ENCODE measurements around the gene TM4SF18.
A peak's percentile ranks its signal among the peaks of the same experiment; 100 is the strongest.

Gene TM4SF18

DNA sequence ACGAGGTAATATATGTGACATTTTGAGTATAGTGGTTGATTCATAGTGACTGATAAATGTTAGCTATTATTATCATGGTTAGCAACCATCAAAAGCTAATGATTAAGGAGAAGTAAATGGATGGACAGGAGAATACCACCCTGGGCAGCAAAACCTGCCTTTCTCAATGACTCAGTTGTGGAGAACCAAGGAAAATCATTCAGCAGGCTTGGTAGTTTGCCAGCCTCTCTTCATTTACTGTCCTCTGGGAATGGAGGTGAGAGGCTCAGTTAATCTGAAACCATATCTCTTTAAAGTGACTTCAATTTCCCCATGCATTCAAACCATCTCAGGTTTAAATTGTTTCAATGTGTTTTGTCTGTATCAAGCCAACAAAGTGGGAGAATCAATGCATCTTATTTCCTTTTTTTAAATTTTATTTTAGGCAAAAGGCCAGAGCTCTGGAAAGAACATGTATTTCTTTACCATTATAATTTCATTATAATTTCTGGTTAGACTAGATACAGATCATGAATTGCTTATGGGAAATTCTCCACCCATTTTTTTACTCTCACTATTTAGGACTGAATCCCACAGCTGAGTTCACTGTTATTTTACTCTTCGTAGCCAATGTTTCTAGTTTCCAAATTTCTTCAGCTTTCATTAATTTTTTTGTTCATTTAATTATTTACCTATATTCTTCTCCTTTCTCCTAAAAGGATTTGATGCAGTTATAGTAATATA, 2.7 kb downstream of the TM4SF18 start:
- no peak for DNase-seq (ENCODE audit: low read depth)

DNA sequence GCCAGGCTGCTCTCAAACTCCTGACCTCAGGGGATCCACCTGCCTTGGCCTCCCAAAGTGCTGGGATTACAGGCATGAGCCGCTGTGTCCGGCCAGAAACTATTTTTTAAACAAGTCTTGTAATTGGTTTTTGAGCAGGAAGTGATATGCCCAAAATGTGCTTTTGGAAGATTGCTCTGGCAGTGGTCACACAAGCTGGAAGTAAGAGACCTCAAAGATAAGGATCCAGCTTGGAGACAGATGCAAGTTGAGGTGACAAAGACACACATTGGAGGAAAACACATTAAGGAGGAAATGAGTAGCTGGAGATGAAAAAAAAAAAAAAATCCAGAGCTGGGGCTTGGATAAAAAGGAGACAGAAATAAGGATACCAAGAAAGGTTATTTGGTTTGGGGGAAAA, 6.3 kb downstream of the TM4SF18 start:
- DNase-seq (ENCODE audit: low read depth) = no peak

DNA sequence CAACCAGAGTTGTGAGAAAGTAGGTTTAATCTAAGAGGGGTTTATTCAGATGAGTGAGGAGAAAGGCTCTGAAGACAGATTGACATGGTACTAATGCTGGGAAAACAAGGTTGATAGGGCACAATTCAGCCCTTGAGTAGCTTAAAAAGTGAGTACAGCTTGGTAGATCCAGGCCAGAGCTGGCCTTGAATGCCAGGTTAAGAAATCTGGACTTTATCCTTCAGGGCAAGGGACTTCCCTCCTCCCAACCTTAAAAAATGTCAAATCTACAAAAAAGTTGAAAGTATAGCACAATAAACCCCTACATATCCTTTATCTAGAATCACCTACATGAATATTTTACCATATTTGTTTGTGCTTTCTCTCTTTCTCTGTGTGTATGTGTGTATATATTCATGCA, 7.9 kb downstream of the TM4SF18 start:
- no peak for DNase-seq (ENCODE audit: low read depth)

DNA sequence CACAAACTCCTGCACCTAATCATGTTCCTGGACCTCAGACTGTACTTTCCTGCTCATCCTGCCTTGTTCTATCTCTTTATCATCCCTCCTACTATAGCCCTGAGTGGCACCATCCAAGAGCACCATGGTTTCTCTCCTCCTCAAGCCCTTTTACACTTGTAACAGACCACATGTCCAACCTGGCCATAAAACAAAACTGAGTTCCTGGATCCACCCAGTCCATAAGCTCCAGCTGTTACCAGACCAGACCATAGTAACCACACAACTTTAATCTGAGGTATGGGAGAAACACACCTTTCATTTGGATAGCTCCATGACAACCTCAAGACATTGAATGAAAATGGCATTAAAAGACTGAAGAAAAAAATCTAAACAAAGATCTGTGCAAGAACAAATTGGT, 9.1 kb downstream of the TM4SF18 start:
- no peak for DNase-seq (ENCODE audit: low read depth)

DNA sequence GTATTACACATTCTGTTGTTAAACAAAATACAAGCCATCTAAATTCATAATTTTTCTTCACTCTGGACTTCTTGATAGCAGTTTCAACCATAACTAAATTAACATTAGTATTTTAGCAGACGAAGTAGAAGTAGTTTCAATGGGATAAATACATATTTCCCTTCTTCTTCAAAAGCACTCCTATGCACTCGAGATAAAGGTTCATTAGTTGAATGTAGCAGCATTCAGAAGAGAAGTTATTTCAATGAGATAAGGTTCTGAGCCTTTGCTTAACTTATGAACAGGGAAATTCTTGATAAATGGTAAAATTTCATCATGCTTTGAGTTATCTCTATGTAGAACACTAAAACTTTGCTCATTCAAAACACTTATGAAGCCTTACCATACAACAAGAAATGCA, 11.8 kb downstream of the TM4SF18 start:
- no peak for DNase-seq (ENCODE audit: low read depth)

DNA sequence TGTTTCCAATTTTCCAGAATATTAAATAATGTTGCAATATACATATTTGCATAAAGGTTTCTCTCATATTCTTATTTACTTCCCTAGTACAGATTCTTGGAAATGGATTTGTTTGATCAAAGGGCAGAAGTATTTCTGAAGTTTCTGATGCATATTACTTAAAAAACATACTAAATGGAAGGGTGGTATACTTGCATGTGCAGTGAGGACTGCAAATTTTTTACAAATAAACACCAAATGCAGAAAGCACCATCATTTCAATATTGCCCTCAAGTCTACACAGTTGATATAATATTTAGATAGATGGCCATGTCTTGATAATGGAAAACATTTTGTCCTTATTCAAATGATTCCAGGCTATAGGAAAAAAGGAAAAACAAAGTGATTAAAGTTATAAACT, 12.3 kb downstream of the TM4SF18 start:
- no peak for DNase-seq (ENCODE audit: low read depth)

DNA sequence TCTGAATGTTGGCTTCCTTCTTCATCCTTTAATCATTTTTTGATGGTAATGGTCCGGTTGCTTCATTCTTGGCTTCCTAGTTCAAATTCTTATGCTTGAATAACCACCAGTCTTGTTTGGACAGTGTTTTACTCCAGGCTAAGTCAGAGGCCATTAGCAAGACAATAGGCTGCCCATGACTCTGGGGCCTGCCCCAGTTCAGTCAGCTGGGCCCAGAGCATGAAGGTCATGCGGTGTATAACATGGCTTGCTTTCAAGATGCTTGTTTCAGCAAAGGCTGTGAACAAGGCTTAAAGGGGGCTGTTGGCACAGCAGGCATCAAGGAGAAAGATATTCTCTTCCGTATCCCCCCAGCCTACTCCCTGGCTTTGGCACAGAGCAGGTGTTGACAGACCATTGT, 13.7 kb downstream of the TM4SF18 start:
- DNase-seq (ENCODE audit: low read depth) = peak; percentile 71

DNA sequence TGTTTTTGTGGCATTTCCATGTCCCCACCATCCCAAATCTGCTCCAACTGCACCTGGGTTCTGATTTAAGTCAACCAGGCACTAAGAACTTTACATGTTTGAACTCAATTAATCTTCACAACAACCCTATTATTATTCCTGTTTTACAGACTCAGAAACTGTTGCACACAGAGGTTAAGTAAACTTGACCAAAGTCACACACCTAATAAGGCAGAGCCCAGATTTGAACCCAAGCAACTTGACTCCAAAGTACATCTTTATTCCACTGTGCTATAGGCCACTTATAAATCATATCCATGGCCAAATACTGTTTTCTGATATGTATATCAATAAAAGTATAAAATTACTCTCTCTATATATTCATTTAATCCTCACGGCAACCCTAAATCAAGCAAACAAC, 16.4 kb downstream of the TM4SF18 start:
- DNase-seq (ENCODE audit: low read depth) = no peak

DNA sequence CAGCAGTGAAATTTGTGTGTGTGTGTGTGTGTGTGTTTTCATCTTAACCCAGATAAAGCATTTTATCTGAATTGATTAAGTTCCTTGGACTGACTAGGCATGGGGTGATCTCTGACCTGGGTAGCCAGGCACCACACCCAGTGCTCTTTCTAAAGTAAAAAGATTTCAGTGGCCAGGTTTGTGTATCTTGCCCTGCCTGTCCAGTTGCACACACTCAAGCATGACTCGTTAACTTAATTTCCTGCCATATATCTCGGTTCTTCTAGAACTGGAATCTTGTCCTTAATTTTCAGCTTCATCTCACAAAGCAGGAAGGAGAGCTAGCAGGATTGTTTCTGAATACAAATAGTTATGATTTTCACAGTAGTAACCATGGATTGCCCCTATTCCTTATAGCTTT, 17.0 kb downstream of the TM4SF18 start:
- DNase-seq (ENCODE audit: low read depth) = no peak

DNA sequence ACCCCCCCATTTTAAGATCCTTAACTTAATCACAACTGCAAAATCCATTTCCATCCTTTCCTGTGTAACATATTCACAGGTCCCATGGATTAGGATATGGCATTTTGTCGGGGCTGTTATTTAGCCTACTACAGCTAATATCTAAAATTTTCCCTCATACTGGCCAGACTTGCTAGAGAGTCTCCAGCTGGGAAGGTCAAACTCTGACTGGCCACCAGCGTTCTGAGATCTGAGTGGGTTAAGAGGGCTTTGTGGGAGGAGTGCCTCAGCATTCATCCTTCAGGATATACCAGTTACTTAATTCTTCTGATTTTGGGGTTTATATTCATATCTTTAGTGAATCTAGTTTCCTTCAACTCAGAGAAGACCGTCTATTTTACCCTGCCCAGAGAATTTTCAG, 17.7 kb downstream of the TM4SF18 start:
- no peak for DNase-seq (ENCODE audit: low read depth)

DNA sequence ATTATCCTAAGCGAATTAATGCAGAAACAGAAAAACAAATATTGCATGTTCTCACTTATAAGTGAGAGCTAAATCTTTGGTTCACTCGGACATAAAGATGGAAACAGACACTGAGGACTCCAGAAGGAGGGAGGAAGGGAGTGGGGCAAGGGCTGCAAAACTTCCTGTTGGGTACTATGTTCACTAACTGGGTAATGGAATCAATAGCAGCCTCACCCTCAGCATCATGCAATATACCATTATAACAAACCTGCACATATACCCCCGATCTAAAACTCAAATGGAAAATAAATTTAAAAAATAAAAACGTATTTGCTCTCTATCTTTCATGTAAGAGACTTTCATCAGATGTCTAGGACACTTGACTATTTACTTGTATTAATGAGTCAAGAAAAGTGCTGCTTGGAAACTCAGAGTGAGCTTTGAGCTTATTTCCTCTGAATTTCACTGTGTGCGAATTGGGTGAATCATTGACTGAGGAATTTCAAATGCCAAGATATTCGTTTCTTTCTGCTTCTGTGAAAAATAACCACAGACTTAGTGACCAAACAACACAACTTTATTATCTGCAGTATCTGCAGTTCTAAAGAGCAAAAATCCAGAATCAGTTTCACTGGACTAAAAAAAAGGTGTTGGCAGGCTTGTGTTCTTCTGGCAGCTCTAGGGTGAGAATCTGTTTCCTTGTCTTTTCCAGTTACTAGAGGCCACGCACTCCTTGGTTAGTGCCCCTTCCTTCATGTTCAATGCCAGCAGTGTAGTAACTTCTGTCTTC, 18.4 kb downstream of the TM4SF18 start:
- peak; percentile 80 for DNase-seq (ENCODE audit: low read depth)

DNA sequence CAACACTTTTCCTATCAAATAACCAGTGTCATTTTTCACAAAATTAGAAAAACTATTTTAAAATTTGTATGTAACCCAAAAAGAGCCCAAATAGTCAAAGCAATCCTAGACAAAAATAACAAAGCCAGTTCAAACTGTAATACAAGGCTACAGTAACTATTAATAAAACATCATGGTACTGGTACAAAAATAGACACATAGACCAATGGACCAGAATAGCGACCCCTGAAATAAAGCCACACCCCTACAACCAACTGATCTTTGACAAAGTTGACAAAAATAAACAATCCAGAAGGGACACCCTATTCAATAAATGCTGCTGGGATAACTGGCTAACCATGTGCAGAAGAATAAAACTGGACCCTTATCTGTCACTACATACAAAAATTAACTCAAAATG, 19.9 kb downstream of the TM4SF18 start:
- no peak for DNase-seq (ENCODE audit: low read depth)

DNA sequence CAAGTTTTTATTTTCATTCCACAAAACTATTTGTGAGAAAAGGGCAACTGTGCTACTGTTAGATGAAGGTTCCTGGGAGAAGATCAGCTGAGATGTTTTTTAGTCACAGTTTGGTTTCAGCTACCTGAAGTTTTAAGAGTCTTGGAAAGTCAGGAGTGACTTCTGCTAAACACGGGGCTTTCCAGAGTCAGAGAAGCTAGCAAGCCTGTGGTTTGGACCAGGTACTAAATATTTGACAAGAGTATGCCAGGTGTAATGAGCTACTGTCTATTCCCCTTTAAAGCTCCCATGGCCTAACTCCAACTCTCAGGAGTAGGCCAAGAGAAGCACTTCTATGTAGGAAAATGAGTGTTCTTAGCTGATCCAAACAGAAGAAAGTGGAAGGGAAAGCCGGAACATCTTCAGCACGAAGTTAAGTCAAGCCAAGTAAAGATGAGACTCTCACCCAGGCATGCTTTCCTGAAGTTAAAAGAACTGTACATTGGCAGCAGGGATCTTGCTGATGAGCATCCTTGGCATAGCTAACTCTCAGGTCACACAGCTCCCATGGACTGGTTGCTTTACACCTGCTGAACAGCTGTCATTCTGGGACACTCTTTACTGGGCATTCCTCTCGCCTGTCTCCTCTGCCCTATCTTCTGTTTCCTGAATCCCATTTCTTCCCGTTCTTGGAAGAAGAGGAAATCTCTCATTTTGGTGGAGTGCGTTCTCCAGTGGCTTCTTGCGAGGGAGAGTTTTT, 22.5 kb downstream of the TM4SF18 start:
- no peak for DNase-seq (ENCODE audit: low read depth)

DNA sequence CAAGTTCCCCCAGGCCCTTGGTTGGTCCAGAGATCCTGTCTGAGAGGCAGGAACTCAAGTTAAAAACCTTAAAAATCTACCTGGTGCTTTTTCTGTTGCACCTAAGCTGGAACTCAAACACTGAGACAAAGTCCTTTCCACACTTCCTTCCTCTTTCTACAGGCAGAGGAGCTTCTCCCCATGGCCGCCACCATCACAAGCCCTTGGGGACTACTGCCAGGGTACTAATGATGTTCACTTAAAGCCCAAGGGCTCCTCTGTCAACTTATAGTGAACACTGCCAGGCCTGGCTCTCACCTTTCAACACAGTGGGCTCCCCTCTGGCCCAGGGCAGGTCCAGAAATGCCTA, 26.0 kb downstream of the TM4SF18 start:
- DNase-seq (ENCODE audit: low read depth) = no peak

DNA sequence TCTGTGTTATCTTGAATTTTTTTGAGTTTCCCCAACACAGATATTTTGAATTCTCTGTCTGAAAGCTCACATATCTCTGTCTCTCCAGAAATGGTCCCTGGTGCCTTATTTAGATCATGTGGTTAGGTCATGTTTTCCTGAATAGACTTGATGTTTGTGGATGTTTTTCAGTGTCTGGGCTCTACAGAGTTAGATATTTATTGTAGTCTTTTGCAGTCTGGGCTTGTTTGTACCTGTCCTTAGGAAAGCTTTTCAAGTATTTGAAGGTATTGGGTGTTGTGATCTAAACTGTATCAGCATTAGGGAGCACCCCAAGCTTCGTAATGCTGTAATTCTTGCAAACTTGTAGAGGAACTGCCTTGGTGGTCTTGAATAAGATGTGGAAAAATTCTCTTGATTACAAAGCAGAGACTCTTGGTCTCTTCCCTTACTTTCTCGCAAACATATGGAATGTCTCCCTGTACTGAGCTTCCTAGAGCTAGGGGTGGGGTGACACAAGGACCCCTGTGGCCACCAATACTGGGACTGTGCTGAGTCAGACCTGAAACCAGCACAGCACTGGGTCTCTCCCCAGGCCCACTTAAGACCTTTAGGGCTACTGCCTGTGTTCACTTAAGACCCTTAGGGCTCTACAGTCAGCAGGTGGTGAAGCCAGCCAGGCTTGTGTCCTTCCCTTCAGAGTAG, 26.5 kb downstream of the TM4SF18 start:
- DNase-seq (ENCODE audit: low read depth) = no peak

DNA sequence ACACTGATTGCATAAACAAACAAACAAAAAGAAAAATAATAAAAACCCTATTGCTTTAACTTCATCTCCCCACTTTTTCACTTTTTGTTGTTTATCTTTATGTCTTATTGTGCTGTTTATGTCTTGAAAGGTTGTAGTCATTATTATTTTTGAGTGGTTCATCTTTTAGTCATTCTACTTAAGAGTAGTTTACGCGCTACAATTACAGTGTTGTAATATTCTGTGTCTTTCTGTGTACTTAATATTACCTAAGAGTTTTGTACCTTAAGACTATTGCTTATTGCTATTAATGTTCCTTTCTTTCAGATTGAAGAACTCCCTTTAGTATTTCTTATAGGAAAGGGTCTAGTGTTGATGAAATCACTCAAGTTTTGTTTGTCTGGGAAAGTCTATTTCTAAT, 28.1 kb downstream of the TM4SF18 start:
- DNase-seq (ENCODE audit: low read depth) = no peak

DNA sequence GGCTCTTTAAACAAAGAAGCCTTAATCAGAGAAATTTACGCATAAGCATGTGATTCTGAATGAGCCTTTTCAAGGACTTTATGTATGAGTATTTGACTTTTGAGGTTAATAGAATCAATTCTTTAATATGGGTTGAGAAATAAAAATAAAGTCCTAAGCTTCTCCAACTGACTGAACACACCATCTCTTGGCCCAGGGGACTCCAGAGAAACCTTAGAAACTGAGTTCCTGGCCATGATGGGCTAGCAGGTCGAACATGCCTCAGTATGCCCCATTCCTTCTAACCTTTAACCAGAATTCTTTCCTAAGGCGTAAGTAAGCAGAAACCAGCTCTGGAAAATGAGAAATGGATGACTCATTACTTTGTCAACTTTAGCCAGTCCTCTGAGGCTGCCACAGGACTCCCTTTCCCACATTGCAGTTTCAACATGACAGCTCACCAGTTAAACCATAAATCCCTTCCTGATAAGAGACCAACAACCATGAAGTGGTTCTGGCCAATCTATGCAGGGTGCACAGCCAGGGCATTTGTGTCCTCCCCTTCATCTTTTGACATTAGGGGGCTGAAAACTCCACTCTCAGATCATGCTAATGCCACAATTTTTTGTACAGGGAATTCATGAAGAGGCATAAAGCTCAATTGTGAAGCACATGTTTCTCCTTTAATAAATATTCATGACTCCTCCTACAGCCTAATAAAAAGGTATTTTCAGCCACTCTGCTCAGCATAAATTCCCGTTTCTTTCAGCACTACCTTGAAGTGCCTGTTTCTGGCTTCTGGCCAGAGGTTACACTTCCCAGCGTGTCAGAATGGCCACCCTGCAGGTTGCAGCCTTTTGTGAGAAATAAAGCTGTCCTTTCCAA, 33.3 kb downstream of the TM4SF18 start:
- peak; percentile 97 for DNase-seq (ENCODE audit: low read depth)

DNA sequence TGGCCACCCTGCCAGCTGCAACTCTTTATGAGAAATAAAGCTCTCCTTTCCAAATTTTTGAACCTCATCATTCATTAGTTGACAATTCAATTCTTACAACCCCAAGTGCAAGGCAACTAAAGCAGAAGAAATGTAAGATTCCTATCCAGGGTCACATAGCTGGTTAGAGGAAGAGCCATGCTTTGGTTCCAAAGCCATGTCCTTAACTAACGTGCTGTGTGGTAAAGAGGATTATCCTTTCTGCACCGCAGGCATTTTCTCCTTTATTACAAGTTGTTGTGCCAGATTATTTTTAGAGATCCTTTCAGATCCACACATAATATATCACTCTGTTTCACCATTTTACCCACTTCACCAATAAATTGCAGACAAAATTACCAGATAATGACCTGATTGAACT, 36.5 kb downstream of the TM4SF18 start:
- no peak for DNase-seq (ENCODE audit: low read depth)

DNA sequence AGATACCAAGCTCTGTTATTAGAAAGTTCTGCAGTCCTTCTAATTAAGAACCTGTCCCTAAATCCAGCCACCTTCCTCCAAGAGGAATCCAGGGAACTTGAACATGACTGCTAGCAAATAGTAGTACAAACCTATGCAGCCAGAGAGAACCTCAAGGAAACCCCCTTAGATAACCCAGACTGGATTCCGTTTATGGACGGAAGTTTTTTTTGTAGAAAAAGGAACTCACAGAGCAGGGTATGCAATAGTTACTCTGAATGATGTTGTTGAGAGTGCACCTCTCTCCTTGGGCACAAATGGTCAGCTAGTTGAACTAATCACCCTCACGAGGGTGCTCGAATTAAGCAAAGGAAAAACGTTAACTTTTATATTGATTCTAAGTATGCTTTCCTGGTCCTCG, 40.8 kb downstream of the TM4SF18 start:
- DNase-seq (ENCODE audit: low read depth) = no peak

DNA sequence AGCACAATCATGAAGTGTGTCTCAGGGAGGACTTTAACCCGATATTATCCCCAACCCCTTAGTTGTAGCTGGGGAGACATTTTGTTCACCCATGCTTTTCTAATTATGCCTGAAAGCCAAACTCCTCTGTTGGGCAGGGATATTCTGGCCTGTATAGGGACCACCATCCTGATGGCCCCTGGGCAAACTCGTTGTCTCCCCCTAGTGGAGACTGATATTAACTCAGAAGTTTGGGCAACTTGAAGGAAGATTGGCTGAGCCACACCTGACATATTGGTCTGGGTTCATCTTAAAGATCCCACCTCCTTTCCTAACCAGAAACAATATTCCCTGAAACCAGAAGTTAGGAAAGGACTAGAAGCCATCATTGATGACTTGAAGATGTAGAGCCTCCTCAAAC, 42.3 kb downstream of the TM4SF18 start:
- no peak for DNase-seq (ENCODE audit: low read depth)

DNA sequence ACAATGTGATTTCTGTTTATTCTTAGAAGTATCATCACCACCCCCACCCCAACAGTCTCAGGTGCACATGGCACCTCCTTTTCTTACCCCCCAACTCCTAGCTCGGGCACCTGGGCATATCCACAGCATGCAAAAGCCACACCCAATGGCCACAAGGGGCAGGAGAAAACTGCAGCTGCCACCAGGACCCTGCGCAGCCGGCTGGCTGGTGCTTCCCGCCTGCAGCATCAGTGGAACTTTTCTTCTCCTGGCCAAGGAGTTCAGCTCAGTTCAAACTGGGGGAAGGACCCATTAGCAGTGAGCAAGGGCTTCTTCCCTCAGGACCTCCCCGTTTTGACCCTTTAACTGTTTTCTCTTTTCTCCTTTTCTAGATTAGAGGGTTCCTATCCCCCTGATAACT, 44.8 kb downstream of the TM4SF18 start:
- DNase-seq (ENCODE audit: low read depth) = no peak

DNA sequence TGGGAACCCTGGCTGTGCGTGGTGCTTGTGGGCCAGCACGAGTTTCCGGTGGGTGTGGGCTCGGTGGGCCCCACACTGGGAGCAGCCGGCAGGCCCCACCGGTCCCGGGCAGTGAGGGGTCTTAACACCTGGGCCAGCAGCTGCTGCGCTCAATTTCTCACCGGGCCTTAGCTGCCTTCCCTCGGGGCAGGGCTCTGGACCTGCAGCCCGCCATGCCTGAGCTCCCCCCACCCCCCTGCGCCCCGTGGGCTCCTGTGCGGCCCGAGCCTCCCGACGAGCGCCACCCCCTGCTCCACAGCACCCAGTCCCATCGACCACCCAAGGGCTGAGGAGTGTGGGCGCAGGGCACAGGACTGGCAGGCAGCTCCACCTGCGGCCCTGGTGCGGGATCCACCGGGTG, 49.4 kb downstream of the TM4SF18 start:
- no peak for DNase-seq (ENCODE audit: low read depth)
